Measurements from ENCODE around the gene ABHD16B.

GRCh38 chr20:63848003-63848911, 13.0 kb upstream of the ABHD16B start:
- TF ChIP-seq POLR2A (IDR thresholded peaks at IDR 0.05; ENCODE audit: low read length) = no peak
- no peak for TF ChIP-seq GATA1 (IDR thresholded peaks at IDR 0.05; ENCODE audit: low read depth, low read length)
